H1 (cell line): ENCODE results near the gene PDE4D. TPM values are rescaled to one million over a fixed set of nuclear protein-coding genes. Genes with fewer than 3 reads are reported as not detected.

Experiments used
- CTCF ChIA-PET: fragments of 300-600 bp; sonication (Branson Sonifier 250); formaldehyde crosslinking; loops from one replicate; lab custom pipeline; 2021; ENCODE audit not compliant: partially characterized antibody; lab: Charles Lee
- POLR2A ChIA-PET: fragments of 300-600 bp; sonication (Branson Sonifier 250); formaldehyde crosslinking; loops from one replicate; lab custom pipeline; 2021; ENCODE audit warnings: inconsistent platforms; ENCODE audit not compliant: partially characterized antibody; lab: Charles Lee
- DNase-seq, 2 experiments: peaks; one replicate each; pipeline versions ENCODE4 v3.0.0 to v3.0.0-alpha.2; 2010 to 2022; ENCODE audit warnings: low spot score in 2 of 2, low read depth in 1 of 2, mixed read lengths in 1 of 2
- FAIRE-seq: peaks from 2 replicates; lab custom pipeline; 2011; peaks lifted over from hg19 to GRCh38; lab: Jason Lieb, UNC
- H2AFZ ChIP-seq: 2 replicates; pipeline ENCODE4 v1.8.1; 2012; ENCODE audit warnings: low read length, inconsistent platforms
- H2AK5ac ChIP-seq: 2 replicates; pipeline ENCODE4 v1.6.1; 2013; ENCODE audit warnings: low read depth, low read length
- H2BK120ac ChIP-seq: replicated peaks from 2 replicates; pipeline ENCODE3; 2013; ENCODE audit warnings: low read depth, low read length, inconsistent platforms
- H2BK12ac ChIP-seq: 2 replicates; pipeline ENCODE4 v1.6.1; 2013; ENCODE audit warnings: low read depth, low read length
- H2BK15ac ChIP-seq: 2 replicates; pipeline ENCODE4 v1.6.1; 2013; ENCODE audit warnings: low read length
- H2BK20ac ChIP-seq: 2 replicates; pipeline ENCODE4 v1.6.1; 2013; ENCODE audit warnings: low read length
- H2BK5ac ChIP-seq: 2 replicates; pipeline ENCODE4 v1.6.1; 2013; ENCODE audit warnings: low read depth, low read length
- H3K14ac ChIP-seq: 2 replicates; pipeline ENCODE4 v1.6.1; 2013; ENCODE audit warnings: inconsistent platforms; ENCODE audit not compliant: insufficient read length
- H3K18ac ChIP-seq: 2 replicates; pipeline ENCODE4 v1.6.1; 2013; ENCODE audit warnings: low read length; ENCODE audit errors: extremely low read depth
- H3K23ac ChIP-seq: 2 replicates; pipeline ENCODE4 v1.6.1; 2013; ENCODE audit warnings: inconsistent platforms; ENCODE audit not compliant: insufficient read length
- H3K23me2 ChIP-seq: 2 replicates; pipeline ENCODE4 v1.6.1; 2013; ENCODE audit warnings: low read depth, low read length
- H3K27ac ChIP-seq: 2 replicates; pipeline ENCODE4 v1.6.1; 2011; ENCODE audit warnings: low read depth, low read length, inconsistent platforms
- H3K27me3 ChIP-seq, 4 experiments: replicated peaks in 1 of 4; 1 replicate in 1 of 4; 2 replicates in 3 of 4; pipeline versions ENCODE4 v1.6.1 to v1.8.1; 2011 to 2013; ENCODE audit warnings: low read length in 3 of 4, mild to moderate bottlenecking in 3 of 4, inconsistent platforms in 2 of 4, mixed read lengths in 2 of 4, moderate library complexity in 1 of 4; ENCODE audit not compliant: control insufficient read depth in 3 of 4, insufficient read depth in 3 of 4; ENCODE audit errors: extremely low read depth in 1 of 4
- H3K36me3 ChIP-seq, 4 experiments: 2 replicates each; pipeline versions ENCODE4 v1.6.1 to v1.8.1; 2011 to 2013; ENCODE audit warnings: mild to moderate bottlenecking in 4 of 4, low read length in 3 of 4, moderate library complexity in 2 of 4, control low read depth in 1 of 4, inconsistent platforms in 1 of 4; ENCODE audit not compliant: insufficient read depth in 4 of 4, control insufficient read depth in 2 of 4
- H3K4ac ChIP-seq: replicated peaks from 2 replicates; pipeline ENCODE3; 2013; ENCODE audit warnings: low read length, low read depth, mixed read lengths, inconsistent platforms; ENCODE audit not compliant: insufficient read length
- H3K4me1 ChIP-seq, 4 experiments: replicated peaks in 1 of 4; 1 replicate in 1 of 4; 2 replicates in 3 of 4; pipeline versions ENCODE4 v1.6.1 to v1.8.1; 2011 to 2013; ENCODE audit warnings: low read length in 3 of 4, inconsistent platforms in 2 of 4, mixed read lengths in 1 of 4; ENCODE audit not compliant: insufficient read depth in 4 of 4, control insufficient read depth in 3 of 4
- H3K4me2 ChIP-seq, 2 experiments: 2 replicates each; pipeline versions ENCODE4 v1.6.1 to v1.8.1; 2011 to 2013; ENCODE audit warnings: low read depth in 2 of 2, low read length in 2 of 2, control low read depth in 1 of 2, inconsistent platforms in 1 of 2, mild to moderate bottlenecking in 1 of 2; ENCODE audit not compliant: insufficient read depth in 1 of 2
- H3K4me3 ChIP-seq, 4 experiments: fragments of 200-600, 300-600 bp in 1 of 4; sonication (generic), shearing (Covaris generic), sonication (Bioruptor Twin) in 1 of 4; 2 replicates each; pipeline versions ENCODE4 v1.5.1 to v1.8.1; 2011 to 2016; ENCODE audit warnings: low read length in 4 of 4, low read depth in 3 of 4, control low read depth in 2 of 4, inconsistent platforms in 2 of 4, mild to moderate bottlenecking in 2 of 4, mixed read lengths in 1 of 4, moderate library complexity in 1 of 4; ENCODE audit not compliant: insufficient read depth in 2 of 4; ENCODE audit errors: extremely low read depth in 1 of 4
- H3K56ac ChIP-seq: replicated peaks from 2 replicates; pipeline ENCODE3; 2013; ENCODE audit warnings: low read depth, mild to moderate bottlenecking, mixed read lengths, low read length, inconsistent platforms; ENCODE audit not compliant: insufficient read length
- H3K79me1 ChIP-seq: 2 replicates; pipeline ENCODE4 v1.6.1; 2013; ENCODE audit warnings: low read depth, low read length, control low read depth
- H3K79me2 ChIP-seq, 2 experiments: 2 replicates each; pipeline versions ENCODE4 v1.6.1 to v1.8.1; 2012 to 2013; ENCODE audit warnings: low read length in 2 of 2, mild to moderate bottlenecking in 2 of 2, inconsistent platforms in 1 of 2; ENCODE audit not compliant: insufficient read depth in 2 of 2, control insufficient read depth in 1 of 2
- H3K9ac ChIP-seq, 4 experiments: replicated peaks in 1 of 4; 1 replicate in 1 of 4; 2 replicates in 3 of 4; pipeline versions ENCODE4 v1.6.1 to v1.8.1; 2011 to 2013; ENCODE audit warnings: low read depth in 3 of 4, low read length in 3 of 4, control low read depth in 2 of 4, mild to moderate bottlenecking in 2 of 4, moderate library complexity in 2 of 4, inconsistent platforms in 1 of 4; ENCODE audit errors: extremely low read depth in 1 of 4
- H3K9me3 ChIP-seq, 2 experiments: 2 replicates each; pipeline versions ENCODE4 v1.6.1 to v1.8.1; 2012 to 2013; ENCODE audit warnings: mild to moderate bottlenecking in 2 of 2, moderate library complexity in 2 of 2, control low read depth in 1 of 2, inconsistent platforms in 1 of 2, low read depth in 1 of 2, low read length in 1 of 2, mixed read lengths in 1 of 2; ENCODE audit not compliant: insufficient read depth in 2 of 2
- H4K20me1 ChIP-seq, 2 experiments: replicated peaks in 1 of 2; 2 replicates each; pipeline versions ENCODE3 to v1.8.1; 2011 to 2013; ENCODE audit warnings: inconsistent platforms in 2 of 2, low read length in 2 of 2, mild to moderate bottlenecking in 1 of 2; ENCODE audit not compliant: insufficient read depth in 2 of 2, control insufficient read depth in 1 of 2
- H4K5ac ChIP-seq: 2 replicates; pipeline ENCODE4 v1.6.1; 2013; ENCODE audit warnings: low read length, low read depth, mixed read lengths, inconsistent platforms; ENCODE audit not compliant: insufficient read length
- H4K8ac ChIP-seq: 2 replicates; pipeline ENCODE4 v1.8.0; 2013; ENCODE audit warnings: mild to moderate bottlenecking, moderate library complexity, low read length, inconsistent platforms; ENCODE audit not compliant: insufficient read depth; ENCODE audit errors: extremely low read depth
- H4K91ac ChIP-seq: replicated peaks from 2 replicates; pipeline ENCODE3; 2013; ENCODE audit warnings: low read length, mixed read lengths, inconsistent platforms; ENCODE audit not compliant: insufficient read length
- ASH2L ChIP-seq: fragments of 200-600, 300-600 bp; sonication (generic); IDR thresholded peaks from one replicate; pipeline ENCODE4 v1.7.1; 2017; ENCODE audit warnings: low read length
- CBX8 ChIP-seq: fragments of 300-800, 300-1000 bp; sonication (generic); IDR thresholded peaks from 2 replicates; pipeline ENCODE4 v1.7.1; 2016; ENCODE audit warnings: low read depth, low read length, borderline replicate concordance
- CEBPB ChIP-seq: IDR thresholded peaks from 2 replicates; pipeline ENCODE4 v1.6.1; 2012; ENCODE audit warnings: low read depth, low read length
- CREB1 ChIP-seq: IDR thresholded peaks from 2 replicates; pipeline ENCODE4 v1.6.1; 2012; ENCODE audit warnings: inconsistent platforms
- JUND ChIP-seq: IDR thresholded peaks from 2 replicates; pipeline ENCODE4 v1.6.1; 2011; ENCODE audit warnings: mild to moderate bottlenecking, improper control_type of control experiment, low read length
- KDM1A ChIP-seq: fragments of 200-600, 300-600 bp; sonication (generic); IDR thresholded peaks from 2 replicates; pipeline ENCODE4 v1.7.1; 2016; ENCODE audit warnings: mild to moderate bottlenecking, low read length, borderline replicate concordance
- MAFK ChIP-seq: IDR thresholded peaks from 2 replicates; pipeline ENCODE4 v1.6.1; 2012; ENCODE audit warnings: low read depth, mild to moderate bottlenecking, improper control_type of control experiment, low read length
- NANOG ChIP-seq: IDR thresholded peaks from 2 replicates; pipeline ENCODE4 v1.6.1; 2011; ENCODE audit warnings: low read length, low read depth, mild to moderate bottlenecking, inconsistent platforms; ENCODE audit not compliant: insufficient read depth, poor library complexity, severe bottlenecking
- RNF2 ChIP-seq: fragments of 200-900, 300-1000 bp; sonication (generic); IDR thresholded peaks from 2 replicates; pipeline ENCODE4 v1.7.1; 2016; ENCODE audit warnings: borderline replicate concordance, low read depth, mild to moderate bottlenecking, antibody characterized with exemption, low read length; ENCODE audit not compliant: poor library complexity, severe bottlenecking; ENCODE audit errors: missing control alignments
- SIX5 ChIP-seq: IDR thresholded peaks from 2 replicates; pipeline ENCODE4 v1.6.1; 2011; ENCODE audit warnings: mild to moderate bottlenecking, low read depth, low read length
- SP2 ChIP-seq: IDR thresholded peaks from 2 replicates; pipeline ENCODE4 v1.6.1; 2012; ENCODE audit warnings: mild to moderate bottlenecking, low read length, inconsistent platforms
- SP4 ChIP-seq: IDR thresholded peaks from 2 replicates; pipeline ENCODE4 v1.6.1; 2012; ENCODE audit warnings: low read length, inconsistent platforms
- SUZ12 ChIP-seq: fragments of 200-600 bp; sonication (generic); IDR thresholded peaks from 2 replicates; pipeline ENCODE4 v1.6.1; 2012; ENCODE audit warnings: mild to moderate bottlenecking, inconsistent platforms, low read length, moderate library complexity, mixed read lengths
- TAF7 ChIP-seq: optimal IDR thresholded peaks from 2 replicates; pipeline ENCODE3; 2011; ENCODE audit warnings: low read depth, mild to moderate bottlenecking, inconsistent platforms, low read length, moderate library complexity, borderline replicate concordance
- WGBS, 2 experiments: shearing (Covaris generic) in 1 of 2; methylation state at CpG; one replicate each; pipeline versions ENCODE4 v1.1.6 to v1.1.7; 2013 to 2015; ENCODE audit warnings: low lambda C conversion rate in 2 of 2, mixed read lengths in 2 of 2, inconsistent platforms in 1 of 2, low coverage in 1 of 2, missing lambda C conversion rate in 1 of 2; ENCODE audit not compliant: insufficient replicate concordance in 2 of 2, insufficient coverage in 1 of 2, insufficient read length in 1 of 2; ENCODE audit errors: extremely low coverage in 1 of 2, missing lambda C conversion rate in 1 of 2; 5-methylcytosine and 5-hydroxymethylcytosine counted together
- polyA plus RNA-seq, 7 experiments: library from polyadenylated mRNA; depleted of rRNA in 3 of 7; stranded (reverse) in 5 of 7; unstranded in 2 of 7; fragments of >200 nt in 5 of 7; fragments of 200-250 nt in 2 of 7; gene quantifications; 1 replicate in 5 of 7; 2 replicates in 1 of 7; 4 replicates in 1 of 7; pipeline versions ENCODE4 v1.2.1 to v1.2.3, GENCODE V29; 2011 to 2013; ENCODE audit warnings: missing spikeins in 2 of 7, mixed read lengths in 2 of 7
- total RNA-seq: library from RNA; stranded (reverse); fragmentation: NEBNext Ultra II Directional; extraction: Animal tissue kit (Norgen Biotek cat#: 25700); gene quantifications from 2 replicates; pipeline ENCODE4 v1.2.1, GENCODE V29; 2021

The PDE4D gene
- total and polyA plus RNA-seq, 2 of the 8 experiments (the other 6 are each of a cell fraction or from before 2014, with no cell fraction given), result 2.3 to 3.7 TPM

DNA sequence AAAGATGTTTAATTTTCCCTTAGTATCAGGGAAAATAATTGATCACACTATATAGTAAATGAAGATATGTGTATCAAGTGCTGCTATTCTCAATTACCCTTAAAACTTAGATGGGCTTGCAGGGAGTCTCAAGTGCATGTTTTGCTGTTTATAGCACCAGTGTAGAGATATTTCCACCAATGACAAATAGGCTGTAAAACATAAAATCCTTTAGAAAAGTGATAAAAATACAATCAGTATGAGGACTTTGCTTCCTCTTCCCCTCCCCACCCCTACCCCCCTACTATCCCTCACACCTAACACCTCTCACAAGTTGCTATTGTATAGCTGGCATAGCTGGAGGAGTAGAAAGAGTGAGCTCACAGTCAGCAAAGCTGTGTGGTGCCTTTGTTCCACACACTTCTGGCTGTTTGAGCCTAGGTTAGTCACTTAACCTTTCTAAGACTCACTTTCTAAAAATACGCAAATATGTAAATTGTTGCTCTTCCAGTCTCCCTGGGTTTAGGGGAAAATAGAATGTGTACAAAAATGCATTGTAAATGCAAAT, 93.1 kb downstream of the PDE4D start:
- Histone ChIP-seq H3K14ac (no peak overlapping the region), H3K4me3 (peak overlapping the region in 3 of 4 experiments; percentile 7 to 38 (median 9); a peak in 3 of 8 replicates), H4K8ac (no peak overlapping the region), H4K5ac (peak overlapping the region; percentile 75), H2BK20ac (no peak overlapping the region), H3K18ac (no peak overlapping the region; the same call in 1 of the 2 replicates), H3K79me2 (no peaks in the 10 kb centered on the region), H2BK15ac (no peak overlapping the region), H3K23ac (no peak overlapping the region), H4K20me1 (no peaks in the 10 kb centered on the region), H2BK120ac (no peak overlapping the region), H4K91ac (no peak overlapping the region), H3K4ac (no peak overlapping the region), H3K9ac (no peak overlapping the region), H2BK12ac (no peak overlapping the region), H2AFZ (no peak overlapping the region), H3K23me2 (no peaks in the 10 kb centered on the region), H2AK5ac (no peak overlapping the region), H3K4me2 (peak overlapping the region; percentile 16 to 52; a peak in 3 of 4 replicates), H3K27me3 (no peaks in the 10 kb centered on the region), H3K4me1 (peaks cover 0 to 8% (median 0%) of the 10 kb centered on the region in 4 experiments; a peak in 2 of 7 replicates), H3K36me3 (no peaks in the 10 kb centered on the region), H3K56ac (no peak overlapping the region), H2BK5ac (no peak overlapping the region), H3K27ac (no peak overlapping the region), H3K9me3 (no peaks in the 10 kb centered on the region), H3K79me1 (no peaks in the 10 kb centered on the region)
- 14% methylated on average over 1 of the region's 1 CpG; no CpG with 5 or more reads in 1 of the 2 experiments for WGBS, 2 experiments
- peak in 1 of 2 experiments; percentile 31 for DNase-seq
- no peak for FAIRE-seq
- ChIA-PET CTCF (interaction anchor here (0.6 to 2.7 kb wide), 32 partner anchors 8 to 906 kb away, joined by 3 to 15 read pairs (median 3); no protein-coding TSS in a partner anchor), POLR2A (no interaction called here)
- TF ChIP-seq SP4 (no peak), SIX5 (no peak), NANOG (no peak), MAFK (no peak), TAF7 (no peak), ASH2L (no peak), SUZ12 (no peak), SP2 (no peak), RNF2 (no peak), CEBPB (no peak), KDM1A (no peak), JUND (no peak), CBX8 (no peak), CREB1 (no peak)
